Erythroblast (primary cell): ENCODE data around the gene ZNF805.

Experiments used
- GATA1 ChIP-seq: IDR thresholded peaks from 2 replicates; pipeline ENCODE4 v1.6.1; 2011; ENCODE audit warnings: low read depth, mild to moderate bottlenecking, control low read depth, low read length, moderate library complexity
- POLR2A ChIP-seq: IDR thresholded peaks from 2 replicates; pipeline ENCODE4 v1.6.1; 2011; ENCODE audit warnings: mild to moderate bottlenecking, low read length

- TF ChIP-seq POLR2A (no peak), GATA1 (no peak)
Observed at GRCh38 chr19:57271280-57271679, 30.8 kb downstream of the ZNF805 start.
